A549 (cell line): ENCODE data around the gene INTS3.

Source experiments
- CTCF ChIP-seq: fragments of >200 bp; sonication (Bioruptor Twin); formaldehyde crosslinking; IDR thresholded peaks from 3 replicates; pipeline ENCODE4 v1.5.1; 2016
- MAFK ChIP-seq: fragments of 450-650 bp; IDR thresholded peaks from 2 replicates; pipeline ENCODE4 v1.6.1; 2014; ENCODE audit not compliant: partially characterized antibody
- MAZ ChIP-seq: fragments of 150-350 bp; IDR thresholded peaks from 2 replicates; pipeline ENCODE4 v1.6.1; 2014; ENCODE audit warnings: antibody characterized with exemption, low read depth, low read length, borderline replicate concordance
- MYC ChIP-seq: IDR thresholded peaks from 2 replicates; pipeline ENCODE4 v1.6.1; 2012; ENCODE audit warnings: mild to moderate bottlenecking, inconsistent platforms, low read length, improper control_type of control experiment, borderline replicate concordance
- PHF8 ChIP-seq: fragments of 200-600 bp; sonication (generic); IDR thresholded peaks from 2 replicates; pipeline ENCODE4 v1.6.1; 2016; ENCODE audit warnings: low read depth, mild to moderate bottlenecking, antibody characterized with exemption, moderate library complexity, borderline replicate concordance
- POLR2A ChIP-seq: IDR thresholded peaks from 2 replicates; pipeline ENCODE4 v1.6.1; 2012; ENCODE audit warnings: mild to moderate bottlenecking, low read length
- POLR2AphosphoS2 ChIP-seq: conservative IDR thresholded peaks from 2 replicates; pipeline ENCODE4 v1.6.1; 2012; ENCODE audit warnings: low read length, improper control_type of control experiment, inconsistent platforms
- ZC3H11A ChIP-seq: fragments of 450-650 bp; IDR thresholded peaks from 2 replicates; pipeline ENCODE4 v1.6.1; 2014; ENCODE audit warnings: antibody characterized with exemption, mild to moderate bottlenecking

DNA sequence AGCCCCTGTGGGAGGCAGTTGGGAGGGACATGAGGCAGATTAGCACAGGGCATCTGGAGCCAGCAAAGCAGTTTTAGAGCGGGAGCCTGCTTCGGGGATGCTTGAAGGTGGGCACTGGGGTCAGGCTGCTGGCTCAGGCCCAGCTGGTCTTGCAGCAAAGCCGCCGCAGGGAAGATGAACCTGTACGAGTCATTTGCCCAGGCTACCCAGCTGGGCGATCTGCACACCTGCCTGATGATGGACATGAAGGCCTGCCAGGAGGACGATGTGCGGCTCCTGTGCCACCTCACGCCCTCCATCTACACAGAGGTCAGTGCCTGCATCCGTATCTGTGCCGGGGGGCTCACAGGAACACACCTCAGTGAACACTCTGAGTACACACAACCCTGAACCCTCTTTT lies 39.7 kb downstream of the INTS3 start:
- TF ChIP-seq CTCF (no peak), MAFK (no peak), POLR2AphosphoS2 (no peak), POLR2A (no peak), MAZ (no peak), PHF8 (no peak), ZC3H11A (no peak), MYC (no peak)
